ENCODE results near the gene LAIR2.

GRCh38 chr19:54489341-54489740, 13.3 kb upstream of the LAIR2 start:
- TF ChIP-seq MAX (IDR thresholded peaks at IDR 0.05) (no peak), MYC (IDR thresholded peaks at IDR 0.05; ENCODE audit: borderline replicate concordance, low read length) (no peak), ZFP36 (IDR thresholded peaks at IDR 0.05; ENCODE audit: borderline replicate concordance, partially characterized antibody) (no peak), CTCF (IDR thresholded peaks at IDR 0.05) (no peak), ZNF302 (CRISPR knock-in tag; IDR thresholded peaks at IDR 0.05) (no peak), GATA3 (IDR thresholded peaks at IDR 0.05; ENCODE audit: borderline replicate concordance) (no peak), RCOR1 (IDR thresholded peaks at IDR 0.05; ENCODE audit: low read depth, low read length) (no peak), POLR2A (IDR thresholded peaks at IDR 0.05; ENCODE audit: low read length) (no peak), HOXA7 (CRISPR knock-in tag; IDR thresholded peaks at IDR 0.05) (no peak), HOXB5 (CRISPR knock-in tag; IDR thresholded peaks at IDR 0.05) (no peak), RAD21 (conservative IDR thresholded peaks at IDR 0.05 in 1 of 2, IDR thresholded peaks at IDR 0.05 in 1 of 2) (no peak), EHMT2 (IDR thresholded peaks at IDR 0.05; ENCODE audit: low read depth) (no peak), ESRRA (IDR thresholded peaks at IDR 0.05; ENCODE audit: borderline replicate concordance, low read length) (no peak), CHD2 (IDR thresholded peaks at IDR 0.05; ENCODE audit: low read length, partially characterized antibody) (no peak)
